IMR-90 (cell line): ENCODE results near the gene RAB15. TPM values are rescaled to one million over a fixed set of nuclear protein-coding genes. Genes with fewer than 3 reads are reported as not detected.
A peak's percentile ranks its signal among the peaks of the same experiment; 100 is the strongest.

ENCODE experiments used
- ATAC-seq: fragments of 200-7000 bp; cut with Tn5 transposase; 2 replicates; pipeline ENCODE4 v1.9.1; 2020; ENCODE audit warnings: low read depth, mild to moderate bottlenecking, moderate library complexity
- BruUV-seq: library from RNA; stranded (reverse); fragments of 400-500 nt; replicated peaks from 2 replicates; lab custom pipeline; 2021; lab: Mats Ljungman, UMichigan
- CTCF ChIA-PET: fragments of 300-600 bp; formaldehyde crosslinking; extraction: SDS; loops from one replicate; lab custom pipeline; 2021; ENCODE audit warnings: antibody characterized with exemption; lab: Yijun Ruan, JAX
- POLR2A ChIA-PET: fragments of 300-600 bp; sonication (Branson Sonifier 250); formaldehyde crosslinking; loops from one replicate; lab custom pipeline; 2022; ENCODE audit warnings: antibody characterized with exemption; ENCODE audit not compliant: unreplicated experiment; lab: Charles Lee
- DNase-seq: peaks from one replicate; pipeline ENCODE4 v3.0.0; 2013
- H2AFZ ChIP-seq: replicated peaks from 2 replicates; pipeline ENCODE3; 2013; ENCODE audit warnings: low read length, mild to moderate bottlenecking; ENCODE audit not compliant: poor library complexity
- H2AK5ac ChIP-seq: 2 replicates; pipeline ENCODE4 v1.6.1; 2013; ENCODE audit warnings: low read depth, low read length, inconsistent platforms
- H2AK9ac ChIP-seq: replicated peaks from 2 replicates; pipeline ENCODE3; 2013; ENCODE audit warnings: mild to moderate bottlenecking, low read depth, low read length, moderate library complexity; ENCODE audit not compliant: poor library complexity
- H2BK120ac ChIP-seq: 2 replicates; pipeline ENCODE4 v1.6.1; 2013; ENCODE audit warnings: low read depth, low read length, inconsistent platforms
- H2BK15ac ChIP-seq: 3 replicates; pipeline ENCODE4 v1.6.1; 2013; ENCODE audit warnings: low read depth, low read length, inconsistent platforms
- H2BK20ac ChIP-seq: 2 replicates; pipeline ENCODE4 v1.6.1; 2013; ENCODE audit warnings: low read depth, mild to moderate bottlenecking, inconsistent platforms, low read length, moderate library complexity
- H2BK5ac ChIP-seq: 2 replicates; pipeline ENCODE4 v1.6.1; 2013; ENCODE audit warnings: mild to moderate bottlenecking, low read depth, low read length, inconsistent platforms; ENCODE audit not compliant: poor library complexity, severe bottlenecking
- H3K14ac ChIP-seq: replicated peaks from 2 replicates; pipeline ENCODE4 v1.6.1; 2013; ENCODE audit warnings: low read depth, low read length, inconsistent platforms
- H3K18ac ChIP-seq: 2 replicates; pipeline ENCODE4 v1.6.1; 2013; ENCODE audit warnings: low read depth, low read length, control low read depth
- H3K23ac ChIP-seq: 2 replicates; pipeline ENCODE4 v1.6.1; 2013; ENCODE audit warnings: low read depth, low read length, inconsistent platforms
- H3K27ac ChIP-seq: 2 replicates; pipeline ENCODE4 v1.5.1; 2013; ENCODE audit warnings: mild to moderate bottlenecking, control low read depth, low read length; ENCODE audit not compliant: insufficient read depth
- H3K27me3 ChIP-seq: 2 replicates; pipeline ENCODE4 v1.6.1; 2013; ENCODE audit warnings: low read length; ENCODE audit not compliant: control insufficient read depth, insufficient read depth
- H3K36me3 ChIP-seq: 2 replicates; pipeline ENCODE4 v1.6.1; 2013; ENCODE audit warnings: low read length, mixed read lengths; ENCODE audit not compliant: control insufficient read depth, insufficient read depth
- H3K4ac ChIP-seq: 2 replicates; pipeline ENCODE4 v1.6.1; 2013; ENCODE audit warnings: low read depth, low read length, inconsistent platforms
- H3K4me1 ChIP-seq: 2 replicates; pipeline ENCODE4 v1.6.1; 2013; ENCODE audit warnings: low read length, mixed read lengths; ENCODE audit not compliant: control insufficient read depth, insufficient read depth
- H3K4me2 ChIP-seq: 2 replicates; pipeline ENCODE4 v1.6.1; 2013; ENCODE audit warnings: low read depth, mild to moderate bottlenecking, control low read depth, low read length, moderate library complexity
- H3K4me3 ChIP-seq: 2 replicates; pipeline ENCODE4 v1.5.1; 2013; ENCODE audit warnings: low read depth, mild to moderate bottlenecking, control low read depth, low read length, moderate library complexity; ENCODE audit not compliant: insufficient read depth
- H3K56ac ChIP-seq: 2 replicates; pipeline ENCODE4 v1.6.1; 2013; ENCODE audit warnings: low read length, inconsistent platforms; ENCODE audit not compliant: insufficient read depth; ENCODE audit errors: extremely low read depth
- H3K79me1 ChIP-seq, 2 experiments: 2 replicates each; pipeline ENCODE4 v1.6.1; 2013; ENCODE audit warnings: low read length in 2 of 2, inconsistent platforms in 1 of 2, low read depth in 1 of 2
- H3K9ac ChIP-seq: 2 replicates; pipeline ENCODE4 v1.6.1; 2013; ENCODE audit warnings: low read depth, low read length, control low read depth
- H3K9me1 ChIP-seq: 2 replicates; pipeline ENCODE4 v1.6.1; 2013; ENCODE audit warnings: low read length, inconsistent platforms; ENCODE audit not compliant: insufficient read depth
- H3K9me3 ChIP-seq: 2 replicates; pipeline ENCODE4 v1.6.1; 2013; ENCODE audit warnings: low read length; ENCODE audit not compliant: control insufficient read depth, insufficient read depth
- H4K20me1 ChIP-seq: 2 replicates; pipeline ENCODE4 v1.6.1; 2013; ENCODE audit warnings: low read length, inconsistent platforms; ENCODE audit not compliant: insufficient read depth
- H4K5ac ChIP-seq: 2 replicates; pipeline ENCODE4 v1.6.1; 2013; ENCODE audit warnings: mild to moderate bottlenecking, low read depth, low read length, control low read depth
- H4K8ac ChIP-seq, 2 experiments: 2 replicates each; pipeline ENCODE4 v1.6.1; 2013; ENCODE audit warnings: low read depth in 2 of 2, low read length in 2 of 2, control low read depth in 1 of 2, inconsistent platforms in 1 of 2
- H4K91ac ChIP-seq: 2 replicates; pipeline ENCODE4 v1.6.1; 2013; ENCODE audit warnings: low read depth, low read length, inconsistent platforms; ENCODE audit not compliant: insufficient read depth
- MAFK ChIP-seq: IDR thresholded peaks from 2 replicates; pipeline ENCODE4 v1.6.1; 2012; ENCODE audit warnings: low read depth, low read length, improper control_type of control experiment
- MXI1 ChIP-seq: IDR thresholded peaks from 2 replicates; pipeline ENCODE4 v1.6.1; 2012; ENCODE audit warnings: low read depth, mild to moderate bottlenecking, low read length, moderate library complexity, borderline replicate concordance
- WGBS, 2 experiments: methylation state at CpG; one replicate each; pipeline versions ENCODE4 v1.1.5 to v1.1.7; 2013; ENCODE audit warnings: missing lambda C conversion rate in 2 of 2; ENCODE audit not compliant: insufficient read length in 1 of 2; ENCODE audit errors: extremely low coverage in 2 of 2; 5-methylcytosine and 5-hydroxymethylcytosine counted together
- dilution Hi-C: fragments of 300-500 bp; cut with HindIII; formaldehyde crosslinking; loops from one replicate; pipeline ENCODE4 v1.14.3; 2018; ENCODE audit warnings: low sequenced_read_pairs; ENCODE audit not compliant: unreplicated experiment
- in situ Hi-C: fragments of 300-500 bp; cut with MboI; formaldehyde crosslinking; loops from 3 replicates; pipeline ENCODE4 v1.14.3; 2019; ENCODE audit warnings: low sequenced_read_pairs, inconsistent platforms, mixed read lengths
- intact Hi-C: fragments of 100-400 bp; cut with micrococcal nuclease; formaldehyde crosslinking; loops from 2 replicates; pipeline ENCODE4 v1.10.0; 2022
- polyA plus RNA-seq, 3 experiments: library from polyadenylated mRNA; depleted of rRNA; stranded (reverse); fragments of >200 nt; gene quantifications; 2 replicates each; pipeline ENCODE4 v1.2.3, GENCODE V29; 2012; ENCODE audit warnings: low replicate concordance in 1 of 3
- total RNA-seq: library from RNA; depleted of rRNA; stranded (reverse); fragments of >200 nt; gene quantifications from 2 replicates; pipeline ENCODE4 v1.2.3, GENCODE V29; 2012

Gene RAB15
- total and polyA plus RNA-seq, 2 of the 4 experiments (the other 2 are of a cell fraction), result 3.4 to 7.8 TPM

- TF ChIP-seq MXI1 (no peak), MAFK (no peak)
- no peaks in the 10 kb centered on the region for H3K27me3 ChIP-seq
- H2BK20ac ChIP-seq, result no peak overlapping the region
- no peak overlapping the region for H3K4me2 ChIP-seq
- no TSS peak for BruUV-seq
- H3K27ac ChIP-seq, result no peak overlapping the region
- H2BK15ac ChIP-seq, result no peak overlapping the region
- intact Hi-C loops (no loop called here), dilution Hi-C loops (no loop called here), in situ Hi-C loops (no loop called here)
- peaks cover 12% of the 10 kb centered on the region for H3K36me3 ChIP-seq
- H3K9ac ChIP-seq, result no peak overlapping the region
- H3K9me3 ChIP-seq, result no peaks in the 10 kb centered on the region
- no peak overlapping the region for H4K8ac ChIP-seq
- no peaks in the 10 kb centered on the region; the same call in 1 of the 2 replicates for H3K4me1 ChIP-seq
- ChIA-PET CTCF (no interaction called here), POLR2A (no interaction called here)
- H4K91ac ChIP-seq, result no peak overlapping the region
- no peak overlapping the region for H4K5ac ChIP-seq
- H3K18ac ChIP-seq, result no peak overlapping the region; the same call in 1 of the 2 replicates
- H3K4me3 ChIP-seq, result no peak overlapping the region
- no peak overlapping the region for H3K4ac ChIP-seq
- no peak overlapping the region for H2BK5ac ChIP-seq
- H3K56ac ChIP-seq, result no peak overlapping the region
- H2BK120ac ChIP-seq, result no peak overlapping the region
- H2AK5ac ChIP-seq, result no peak overlapping the region
- H4K20me1 ChIP-seq, result no peaks in the 10 kb centered on the region; the same call in none of the 2 replicates
- peak; percentile 33 for DNase-seq
- WGBS, 2 experiments, result 83% methylated on average over 1 of the region's 3 CpGs; no CpG with 5 or more reads in 1 of the 2 experiments
- H3K23ac ChIP-seq, result no peak overlapping the region
- H3K14ac ChIP-seq, result no peak overlapping the region
- H3K79me1 ChIP-seq, result peaks cover 17 to 18% of the 10 kb centered on the region in 2 experiments
- no peak overlapping the region for H2AFZ ChIP-seq
- no peaks in the 10 kb centered on the region; the same call in 1 of the 2 replicates for H3K9me1 ChIP-seq
- H2AK9ac ChIP-seq, result no peak overlapping the region
- ATAC-seq, result peak; percentile 21; the same call in 1 of the 2 replicates
These were observed 41.9 kb downstream of the RAB15 start for GRCh38 chr14:64930085-64930843.
